NCI-H446 treated with DMSO at 0.1 percent for 48 hours (cell line): ENCODE results near the gene GCNT2.
"Not testable (repeated sequence)": the region's sequence is repeated elsewhere in the genome, so short reads cannot be mapped to it uniquely, and the experiment has no call there.

Experiments used
- DNase-seq: peaks from one replicate; lab custom pipeline; 2025; lab: John Stamatoyannopoulos, UW

GCNT2 gene

DNA sequence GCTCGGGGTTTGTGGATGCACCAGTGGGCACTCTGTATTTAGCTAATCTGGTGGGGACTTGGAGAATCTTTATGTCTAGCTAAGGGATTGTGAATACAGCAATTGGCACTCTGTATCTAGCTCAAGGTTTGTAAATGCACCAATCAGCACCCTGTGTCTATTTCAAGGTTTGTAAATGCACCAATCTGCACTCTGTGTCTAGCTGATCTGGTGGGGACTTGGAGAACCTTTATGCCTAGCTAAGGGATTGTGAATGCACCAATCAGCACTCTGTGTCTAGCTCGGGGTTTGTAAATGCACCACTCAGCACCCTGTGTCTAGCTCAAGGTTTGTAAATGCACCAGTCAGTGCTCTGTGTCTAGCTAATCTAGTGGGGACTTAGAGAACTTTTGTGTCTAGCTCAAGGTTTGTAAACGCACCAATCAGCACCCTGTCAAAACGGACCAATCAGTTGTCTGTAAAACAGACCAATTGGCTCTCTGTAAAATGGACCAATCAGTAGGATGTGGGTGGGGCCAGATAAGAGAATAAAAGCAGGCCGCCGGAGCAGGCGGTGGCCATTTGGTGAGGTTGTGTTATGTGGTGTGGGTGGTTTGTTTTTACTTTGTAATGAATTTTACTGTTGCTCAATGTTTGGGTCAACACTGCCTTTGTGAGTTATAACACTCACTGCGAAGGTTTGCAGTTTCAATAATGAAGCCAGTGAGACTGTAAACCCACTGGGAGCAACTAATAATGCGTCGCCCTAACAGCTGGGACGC, 139.5 kb downstream of the GCNT2 start:
- DNase-seq, result not testable (repeated sequence)

DNA sequence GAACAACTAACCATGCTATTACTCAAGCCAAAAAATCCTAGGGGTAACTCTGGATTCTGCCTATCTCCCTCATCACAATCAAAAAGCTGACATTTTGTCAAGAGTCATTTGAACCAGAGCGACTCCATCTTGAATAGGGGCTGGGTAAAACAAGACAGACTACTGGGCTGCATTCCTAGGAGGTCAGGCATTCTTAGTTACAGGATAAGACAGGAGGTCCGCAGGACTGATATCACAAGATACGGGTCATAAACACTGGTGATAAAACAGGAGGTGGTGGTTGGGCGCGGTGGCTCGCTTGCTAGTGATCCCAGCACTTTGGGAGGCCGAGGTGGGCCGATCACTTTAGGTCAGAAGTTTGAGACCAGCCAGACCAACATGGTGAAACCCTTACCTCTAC, 141.1 kb downstream of the GCNT2 start:
- DNase-seq, result no peak

DNA sequence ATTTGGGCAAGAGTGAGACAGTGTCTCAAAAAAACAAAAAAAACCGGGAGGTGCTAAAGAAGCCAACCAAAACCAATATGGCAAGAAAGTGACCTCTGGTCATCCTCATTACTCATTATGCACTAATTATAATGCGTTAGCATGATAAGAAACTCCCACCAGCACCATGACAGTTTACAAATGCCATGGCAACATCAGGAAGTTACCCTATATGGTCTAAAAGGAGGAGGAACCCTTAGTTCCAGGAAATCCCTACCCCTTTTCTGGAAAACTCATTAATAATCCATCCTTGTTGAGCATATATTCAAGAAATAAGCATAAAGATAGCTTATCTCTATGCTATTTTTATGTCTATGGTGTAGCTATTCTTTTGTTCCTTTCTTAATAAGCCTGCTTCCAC, 141.6 kb downstream of the GCNT2 start:
- no peak for DNase-seq

DNA sequence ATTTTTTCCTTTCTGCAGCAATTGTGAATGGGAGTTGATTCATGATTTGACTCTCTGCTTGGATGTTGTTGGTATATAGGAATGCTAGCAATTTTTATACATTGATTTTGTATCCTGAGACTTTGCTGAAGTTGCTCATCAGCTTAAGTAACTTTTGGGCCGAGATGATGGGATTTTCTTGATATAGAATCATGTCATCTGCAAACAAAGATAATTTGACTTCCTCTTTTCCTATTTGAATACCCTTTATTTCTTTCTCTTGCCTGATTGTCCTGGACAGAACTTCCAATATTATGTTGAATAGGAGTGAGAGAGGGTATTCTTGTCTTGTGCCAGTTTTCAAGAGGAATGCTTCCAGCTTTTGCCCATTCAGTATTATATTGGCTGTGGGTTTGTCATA, 144.4 kb downstream of the GCNT2 start:
- not testable (repeated sequence) for DNase-seq

DNA sequence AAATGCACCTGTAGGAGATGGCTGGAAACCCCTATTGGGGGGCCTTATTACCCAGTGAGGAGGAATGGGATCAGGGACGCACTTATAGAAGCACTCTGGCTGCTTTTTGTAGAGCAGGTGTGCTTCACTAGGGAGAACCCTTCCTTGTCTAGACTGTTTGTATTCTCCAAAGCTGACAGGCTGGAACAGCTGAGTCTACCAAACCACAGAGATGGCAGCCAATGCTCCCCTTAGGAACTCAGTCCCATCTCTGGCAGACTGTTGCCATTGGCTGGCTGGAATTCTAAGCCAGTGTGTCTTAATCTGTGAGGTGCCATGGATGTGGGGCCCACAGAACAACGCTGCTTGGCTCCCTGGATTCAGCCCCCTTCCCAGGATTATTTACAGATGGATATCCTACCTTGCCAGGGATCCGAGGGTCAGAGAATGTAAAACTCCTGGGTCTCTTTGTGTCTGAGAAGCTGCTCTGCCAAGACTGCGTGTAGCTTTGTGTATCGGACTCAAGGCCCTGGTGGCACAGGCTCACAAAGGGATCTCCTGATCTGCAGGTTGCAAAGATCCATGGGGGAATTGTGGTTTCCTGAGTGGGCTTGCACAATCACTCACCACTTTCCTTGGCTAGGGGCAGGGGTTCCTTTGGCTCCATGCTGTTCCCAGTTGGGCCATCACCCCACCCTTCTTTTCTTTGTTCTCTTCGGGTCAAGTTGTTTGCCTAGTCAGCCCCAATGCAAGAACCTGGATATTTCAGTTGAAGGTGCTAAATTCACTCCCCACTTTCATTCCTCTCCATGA, 147.2 kb downstream of the GCNT2 start:
- DNase-seq, result no peak

GRCh38 chr6:10676403-10676802, 155.3 kb downstream of the GCNT2 start:
- DNase-seq, result no peak

GRCh38 chr6:10678456-10678855, 157.3 kb downstream of the GCNT2 start:
- no peak for DNase-seq
